Measurements from ENCODE around the gene PKMYT1.

Gene PKMYT1

GRCh38 chr16:3009568-3010390, 29.5 kb upstream of the PKMYT1 start:
- Mint-ChIP-seq H3K27ac (no peak overlapping the region), H3K9me3 (no peaks in the 10 kb centered on the region), H3K27me3 (peaks cover 74% of the 10 kb centered on the region), H3K4me3 (no peak overlapping the region), H3K4me1 (peaks cover 29% of the 10 kb centered on the region)
- ATAC-seq (no peak), DNase-seq (no peak)

DNA sequence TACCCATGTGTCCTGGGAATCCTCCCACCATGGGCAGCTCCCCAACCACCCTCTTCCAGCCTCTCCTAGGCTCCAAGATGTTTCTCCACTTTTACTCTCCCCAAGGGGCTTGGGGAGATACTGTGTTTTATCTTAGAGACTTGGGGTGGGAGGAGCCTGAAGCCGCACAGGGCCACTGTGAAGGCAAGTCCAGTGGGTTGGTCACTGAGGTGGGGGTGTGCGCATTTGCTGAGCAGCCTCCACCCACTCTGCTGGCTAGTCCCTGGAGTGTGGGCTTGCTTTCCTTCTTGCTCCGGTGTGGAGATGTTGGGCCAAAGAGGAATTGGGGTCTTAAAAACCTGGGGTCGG, 28.4 kb upstream of the PKMYT1 start:
- DNase-seq = no peak
- H3K4me3 Mint-ChIP-seq = peak overlapping the region in 1 of 2 donors; percentile 72
- ATAC-seq = no peak
- peaks cover 32% of the 10 kb centered on the region for H3K4me1 Mint-ChIP-seq
- peaks cover 66% of the 10 kb centered on the region for H3K27me3 Mint-ChIP-seq
- H3K27ac Mint-ChIP-seq = peak overlapping the region in 1 of 2 donors; percentile 67
- H3K9me3 Mint-ChIP-seq = no peaks in the 10 kb centered on the region

GRCh38 chr16:3007957-3008689, 27.9 kb upstream of the PKMYT1 start:
- H3K9me3 Mint-ChIP-seq = no peaks in the 10 kb centered on the region
- peaks cover 32% of the 10 kb centered on the region for H3K4me1 Mint-ChIP-seq
- H3K27me3 Mint-ChIP-seq = peaks cover 61% of the 10 kb centered on the region
- H3K4me3 Mint-ChIP-seq = peak overlapping the region; percentile 56 to 72
- DNase-seq (no peak), ATAC-seq (no peak)
- peak overlapping the region; percentile 47 to 67 for H3K27ac Mint-ChIP-seq

- H3K9me3 Mint-ChIP-seq = no peaks in the 10 kb centered on the region
- peaks cover 53% of the 10 kb centered on the region for H3K27me3 Mint-ChIP-seq
- H3K27ac Mint-ChIP-seq = no peak overlapping the region
- H3K4me1 Mint-ChIP-seq = peaks cover 30% of the 10 kb centered on the region
- no peak for ATAC-seq
- peak overlapping the region in 1 of 2 donors; percentile 72 for H3K4me3 Mint-ChIP-seq
- DNase-seq = no peak
Observed at GRCh38 chr16:3007059-3007956, 27.1 kb upstream of the PKMYT1 start.

DNA sequence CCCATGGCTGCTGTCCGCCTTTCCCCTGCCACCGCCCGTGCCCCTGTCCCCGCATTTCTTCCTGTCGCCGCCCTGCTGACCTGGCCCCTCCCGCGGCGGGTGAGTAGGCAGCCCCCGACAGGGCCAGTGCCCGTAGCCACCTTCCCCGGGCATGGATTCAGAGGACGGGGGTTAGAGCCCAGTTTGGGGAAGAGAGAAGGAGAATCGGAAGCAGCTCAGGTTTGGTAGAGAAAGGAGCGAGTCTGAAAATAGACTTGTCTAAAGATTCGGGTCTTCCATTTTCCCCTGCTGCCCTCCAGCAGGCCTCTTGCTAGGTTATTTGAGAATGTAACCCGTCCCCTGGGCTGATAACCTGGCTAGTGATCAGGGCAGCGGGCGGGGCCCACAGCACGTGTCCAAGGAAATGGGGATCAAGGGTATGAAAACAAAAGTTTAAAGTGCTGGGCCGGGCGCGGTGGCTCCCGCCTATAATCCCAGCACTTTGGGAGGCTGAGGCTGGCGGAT, 24.6 kb upstream of the PKMYT1 start:
- no peak for ATAC-seq
- Mint-ChIP-seq H3K4me3 (peak overlapping the region; percentile 71 to 79), H3K4me1 (peaks cover 28% of the 10 kb centered on the region), H3K9me3 (no peaks in the 10 kb centered on the region), H3K27ac (no peak overlapping the region), H3K27me3 (peaks cover 48% of the 10 kb centered on the region)
- DNase-seq = no peak

DNA sequence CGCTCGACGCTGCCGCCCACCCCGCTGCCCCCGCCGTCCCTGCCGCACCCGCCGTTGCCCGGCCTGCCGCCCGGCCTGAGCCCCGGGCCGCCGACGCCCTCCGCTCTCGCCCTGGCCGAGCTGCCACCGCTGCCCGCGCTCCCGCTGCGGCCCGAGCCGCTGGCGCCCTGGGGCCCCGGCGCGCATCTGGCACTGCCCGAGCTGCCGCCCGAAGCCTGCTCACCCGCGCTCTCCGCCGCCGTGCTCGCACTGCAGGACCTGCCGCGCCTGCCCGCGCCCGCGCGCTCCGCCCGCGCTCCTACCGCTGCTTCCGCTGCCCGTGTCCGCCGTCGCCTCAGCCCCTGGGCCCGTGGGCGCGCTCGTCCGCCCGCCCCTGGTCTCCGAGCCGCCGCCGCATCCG, 24.1 kb upstream of the PKMYT1 start:
- Mint-ChIP-seq H3K27ac (no peak overlapping the region), H3K4me1 (peaks cover 28% of the 10 kb centered on the region), H3K4me3 (peak overlapping the region in 1 of 2 donors; percentile 71), H3K9me3 (no peaks in the 10 kb centered on the region), H3K27me3 (peaks cover 53% of the 10 kb centered on the region)
- DNase-seq (no peak), ATAC-seq (peak; percentile 34)

- peaks cover 53% of the 10 kb centered on the region for H3K27me3 Mint-ChIP-seq
- no peaks in the 10 kb centered on the region for H3K9me3 Mint-ChIP-seq
- H3K4me3 Mint-ChIP-seq = peak overlapping the region; percentile 65 to 71
- H3K27ac Mint-ChIP-seq = peak overlapping the region in 1 of 2 donors; percentile 76
- peak; percentile 96 to 99 for DNase-seq
- peaks cover 25% of the 10 kb centered on the region for H3K4me1 Mint-ChIP-seq
- peak; percentile 99 for ATAC-seq
Observed at GRCh38 chr16:3003582-3004270, 23.5 kb upstream of the PKMYT1 start.

- H3K4me1 Mint-ChIP-seq = peaks cover 6% of the 10 kb centered on the region
- peaks cover 29% of the 10 kb centered on the region for H3K27me3 Mint-ChIP-seq
- no peak for ATAC-seq
- H3K4me3 Mint-ChIP-seq = no peak overlapping the region
- no peaks in the 10 kb centered on the region for H3K9me3 Mint-ChIP-seq
- no peak overlapping the region for H3K27ac Mint-ChIP-seq
- DNase-seq = no peak
Observed at GRCh38 chr16:3001316-3001715, 21.1 kb upstream of the PKMYT1 start.

DNA sequence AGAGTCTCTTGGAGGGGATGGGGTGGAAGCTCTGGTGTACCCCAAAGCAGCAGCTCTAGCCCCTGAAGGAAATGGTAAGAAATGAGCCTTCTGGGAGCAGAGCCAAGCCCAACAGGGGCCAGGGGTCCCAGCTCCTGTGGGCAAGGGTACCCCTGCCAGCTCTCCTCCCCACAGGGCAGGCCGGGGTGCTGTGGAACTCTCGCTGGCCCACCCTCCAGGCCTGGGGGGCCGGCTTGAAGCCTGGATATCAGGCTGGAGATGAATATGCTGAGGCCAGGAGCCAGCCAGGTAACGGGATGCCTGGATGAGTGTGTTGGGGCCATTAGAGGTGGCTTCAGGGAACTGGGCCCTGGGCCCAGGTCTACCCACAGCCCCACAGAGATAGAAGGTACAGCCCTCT, 20.3 kb upstream of the PKMYT1 start:
- DNase-seq (no peak), ATAC-seq (no peak)
- H3K4me3 Mint-ChIP-seq = no peak overlapping the region
- peaks cover 22% of the 10 kb centered on the region for H3K27me3 Mint-ChIP-seq
- H3K27ac Mint-ChIP-seq = no peak overlapping the region
- H3K4me1 Mint-ChIP-seq = peaks cover 6% of the 10 kb centered on the region
- H3K9me3 Mint-ChIP-seq = no peaks in the 10 kb centered on the region

DNA sequence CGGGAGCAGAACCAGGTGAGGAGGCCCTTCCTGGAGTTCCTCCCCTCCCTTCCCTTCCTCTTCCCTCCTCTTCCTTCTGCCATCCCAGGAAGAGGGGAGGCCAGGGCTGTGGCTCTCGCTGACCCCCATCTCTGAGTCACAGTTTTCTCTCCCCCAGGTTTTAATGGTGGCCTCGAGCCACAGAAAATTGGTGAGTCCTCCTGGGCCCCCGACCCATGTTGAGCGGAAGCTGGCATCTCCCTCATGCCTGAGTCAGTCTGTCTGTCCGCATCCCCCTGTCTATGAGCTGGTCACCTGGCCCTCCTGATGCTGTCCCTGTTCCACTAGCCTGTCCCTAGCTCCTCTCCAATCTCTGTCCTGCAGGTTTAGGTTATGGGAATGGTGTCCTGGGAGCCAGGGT, 19.7 kb upstream of the PKMYT1 start:
- Mint-ChIP-seq H3K9me3 (no peaks in the 10 kb centered on the region), H3K27ac (peak overlapping the region in 1 of 2 donors; percentile 89), H3K27me3 (peaks cover 18% of the 10 kb centered on the region), H3K4me3 (no peak overlapping the region), H3K4me1 (peaks cover 4% of the 10 kb centered on the region)
- ATAC-seq = no peak
- DNase-seq = no peak

- Mint-ChIP-seq H3K4me3 (no peak overlapping the region), H3K27me3 (peaks cover 14% of the 10 kb centered on the region), H3K4me1 (no peaks in the 10 kb centered on the region), H3K9me3 (no peaks in the 10 kb centered on the region), H3K27ac (peak overlapping the region in 1 of 2 donors; percentile 42)
- ATAC-seq (no peak), DNase-seq (no peak)
Observed at GRCh38 chr16:2996298-2996697, 16.1 kb upstream of the PKMYT1 start.

- DNase-seq (no peak), ATAC-seq (no peak)
- Mint-ChIP-seq H3K4me1 (no peaks in the 10 kb centered on the region), H3K27me3 (peaks cover 12% of the 10 kb centered on the region), H3K9me3 (no peaks in the 10 kb centered on the region), H3K27ac (peak overlapping the region in 1 of 2 donors; percentile 76), H3K4me3 (no peak overlapping the region)
Observed at GRCh38 chr16:2992383-2993081, 12.3 kb upstream of the PKMYT1 start.

DNA sequence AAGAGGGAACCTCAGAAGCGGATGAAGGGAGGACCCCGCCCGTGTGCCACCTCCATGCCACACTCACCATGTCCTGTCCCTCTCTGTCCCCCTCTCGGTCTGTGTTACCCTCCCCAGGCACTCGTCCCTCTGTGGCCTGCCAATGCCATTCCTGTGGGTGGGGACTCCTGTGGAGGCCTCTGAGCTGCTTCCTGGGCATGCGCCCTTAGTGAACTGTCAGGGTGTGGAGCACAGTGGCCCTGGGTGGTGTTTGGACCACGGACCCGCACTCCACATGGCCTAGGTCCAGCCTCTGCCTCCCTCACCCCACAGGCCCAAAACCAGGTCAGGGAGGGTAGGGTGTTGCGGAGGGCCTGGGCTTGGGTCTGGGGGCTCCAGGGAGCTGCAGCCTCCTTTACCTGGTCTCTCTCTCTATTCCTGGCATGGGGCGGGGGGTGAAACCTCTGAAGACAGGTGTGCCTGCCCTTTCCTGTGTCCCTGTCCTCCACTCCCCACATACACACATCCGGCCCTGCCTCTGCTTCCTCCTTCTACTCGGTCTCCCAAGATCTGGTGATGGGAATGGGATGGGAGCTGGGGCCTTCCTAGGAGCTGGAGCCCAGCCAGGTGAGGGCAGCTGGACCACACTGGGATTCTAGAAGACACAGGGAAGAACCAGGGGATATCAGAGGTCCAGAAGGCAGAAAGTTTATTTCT, 11.5 kb upstream of the PKMYT1 start:
- Mint-ChIP-seq H3K4me3 (no peak overlapping the region), H3K9me3 (no peaks in the 10 kb centered on the region), H3K27ac (no peak overlapping the region), H3K27me3 (peaks cover 15% of the 10 kb centered on the region), H3K4me1 (no peaks in the 10 kb centered on the region)
- ATAC-seq (no peak), DNase-seq (no peak)

- H3K27me3 Mint-ChIP-seq = peaks cover 22% of the 10 kb centered on the region
- ATAC-seq (no peak), DNase-seq (no peak)
- H3K9me3 Mint-ChIP-seq = no peaks in the 10 kb centered on the region
- H3K4me1 Mint-ChIP-seq = no peaks in the 10 kb centered on the region
- no peak overlapping the region for H3K27ac Mint-ChIP-seq
- no peak overlapping the region for H3K4me3 Mint-ChIP-seq
Observed at GRCh38 chr16:2990891-2991290, 10.6 kb upstream of the PKMYT1 start.
